NCI-H1048 (cell line): ENCODE results near the gene CIC.
A peak's percentile ranks its signal among the peaks of the same experiment; 100 is the strongest.

ENCODE experiments used
- DNase-seq: peaks from one replicate; lab custom pipeline; 2025; lab: John Stamatoyannopoulos, UW

CIC gene

GRCh38 chr19:42277821-42278451 is 8.9 kb downstream of the CIC start:
- DNase-seq: no peak

- no peak for DNase-seq
These were observed 9.6 kb downstream of the CIC start for GRCh38 chr19:42278452-42279154.

DNA sequence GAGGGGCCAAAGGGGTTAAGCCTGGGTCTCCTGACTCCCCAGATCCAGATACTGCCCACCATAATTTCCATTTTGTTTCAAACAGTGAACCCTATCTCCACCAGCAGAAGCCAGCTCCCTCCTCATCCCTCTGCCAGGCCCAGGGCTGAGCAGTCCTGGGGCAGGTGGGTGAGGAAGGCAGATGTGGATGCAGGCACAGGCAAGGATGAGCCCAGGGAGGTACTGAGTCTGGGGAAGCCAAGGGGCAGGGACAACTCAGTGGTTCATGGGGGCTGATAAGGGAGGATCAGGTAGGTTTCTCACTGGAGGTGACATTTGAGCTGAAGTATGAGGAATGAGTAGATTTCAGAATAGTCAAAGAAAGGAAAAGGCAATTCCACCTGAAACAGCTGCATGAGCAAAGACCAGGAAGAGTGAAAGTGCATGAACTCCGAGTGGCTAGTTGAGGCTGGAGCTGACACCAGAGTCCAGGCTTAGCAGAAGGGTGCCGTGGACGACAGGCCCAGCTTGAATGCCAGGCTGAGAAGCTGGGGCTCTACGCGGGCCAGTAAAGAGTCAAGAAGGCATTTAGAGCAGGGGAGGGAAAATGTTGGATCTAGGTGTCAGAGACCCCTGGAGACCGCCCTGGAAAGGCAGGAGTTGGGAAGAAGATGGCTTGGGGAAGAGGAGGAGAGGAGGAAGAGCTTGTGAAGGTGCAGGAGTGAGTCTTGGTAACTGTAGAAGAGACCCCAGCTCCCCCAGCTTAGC is 10.3 kb downstream of the CIC start:
- no peak for DNase-seq

- DNase-seq: peak; percentile 90
These were observed 11.1 kb downstream of the CIC start for GRCh38 chr19:42279902-42280814.

DNA sequence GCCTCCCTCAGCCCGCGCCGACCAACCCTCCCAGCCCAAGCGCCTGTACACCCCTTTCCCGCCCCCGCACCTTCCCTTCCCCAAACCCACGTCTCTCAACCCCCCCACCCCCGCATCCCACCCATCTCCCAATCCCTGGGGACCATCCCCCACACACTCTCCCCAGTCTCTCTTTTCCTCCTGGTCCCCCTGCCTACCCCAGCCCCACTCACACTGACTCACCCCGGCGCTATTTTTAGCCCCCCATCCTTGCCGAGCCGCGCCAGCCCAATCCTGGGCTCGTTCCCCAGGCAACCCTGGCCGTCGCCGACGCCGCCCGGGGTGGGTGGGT is 11.7 kb downstream of the CIC start:
- no peak for DNase-seq

DNA sequence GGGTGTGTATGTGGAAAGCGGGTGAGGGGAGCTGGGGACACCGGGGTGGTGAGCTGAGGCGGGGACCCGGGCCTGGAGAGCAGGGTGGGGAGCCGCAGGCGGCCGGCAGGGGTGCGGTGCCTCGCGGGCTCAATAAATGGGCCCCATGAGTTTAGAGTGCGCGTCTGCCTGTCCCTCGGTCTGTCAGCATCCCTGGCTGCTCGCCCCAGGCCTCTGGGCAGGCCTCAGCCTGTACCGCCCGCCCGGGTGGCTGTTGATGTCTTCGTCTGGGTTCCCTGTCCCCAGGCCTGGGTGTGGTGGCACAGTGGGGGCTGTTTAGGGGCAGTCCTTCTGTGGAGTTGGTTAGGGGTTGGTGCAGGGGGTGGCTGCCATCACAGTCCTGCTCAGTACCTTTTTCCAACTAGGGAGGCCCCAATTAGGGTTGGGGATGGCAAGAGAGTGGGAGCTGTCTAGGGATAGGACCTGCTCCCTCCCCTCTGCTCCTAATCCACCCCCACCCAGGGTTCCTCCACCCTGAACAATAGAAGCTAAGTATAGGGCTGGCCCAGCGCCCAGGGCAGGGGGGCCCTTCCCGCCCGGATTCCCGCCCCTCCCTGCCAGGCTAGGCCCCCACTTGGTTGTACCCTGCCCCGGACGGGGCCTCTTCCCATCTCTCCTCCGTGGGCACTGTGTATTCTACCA is 12.2 kb downstream of the CIC start:
- DNase-seq: peak; percentile 6

DNA sequence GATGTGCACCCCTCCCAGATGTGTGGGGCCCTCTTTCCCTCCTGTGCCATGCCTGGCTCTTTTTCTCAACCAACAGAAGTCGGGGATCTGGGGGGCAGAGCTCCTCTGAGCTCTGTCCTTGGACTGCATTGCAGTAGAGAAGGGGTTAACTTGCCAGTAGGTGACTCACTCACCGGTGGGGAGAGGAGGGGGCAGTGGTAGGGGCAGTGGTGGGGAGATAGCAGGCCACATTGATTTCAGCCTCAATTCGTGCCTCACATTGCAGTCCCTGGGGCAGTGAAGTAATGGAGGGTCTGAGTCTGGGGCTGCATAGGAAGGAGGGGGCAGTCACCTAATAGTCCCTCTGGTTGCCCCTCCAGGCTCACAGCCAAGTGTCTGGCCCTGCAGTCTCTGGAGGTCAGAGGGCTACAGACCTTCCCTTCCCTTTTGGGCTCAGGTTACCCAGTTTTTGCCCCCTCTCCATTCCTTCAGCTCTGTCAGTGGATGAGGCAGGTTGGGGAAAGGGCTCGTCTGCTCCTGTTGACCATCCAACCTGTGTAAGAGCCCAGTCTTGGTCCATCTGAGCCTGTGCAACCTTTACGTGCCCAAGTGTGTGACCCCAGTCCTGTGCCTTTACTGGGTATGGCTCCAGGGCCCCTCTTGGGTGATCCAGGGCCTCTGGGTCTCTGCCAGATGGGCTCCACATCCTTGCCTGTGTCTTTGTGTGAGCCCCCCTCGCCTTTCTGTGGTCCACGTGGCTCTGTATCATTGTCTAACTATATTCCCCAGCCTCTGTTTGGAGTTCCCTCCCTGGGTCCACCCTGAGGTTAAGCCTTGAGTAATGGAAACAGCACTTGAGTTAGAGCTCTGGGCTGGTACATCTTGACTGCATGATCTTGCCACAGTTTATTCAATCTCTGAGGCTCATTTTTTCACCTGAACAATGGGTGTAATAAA is 13.0 kb downstream of the CIC start:
- no peak for DNase-seq

GRCh38 chr19:42282819-42283187 is 13.8 kb downstream of the CIC start:
- DNase-seq: no peak

DNA sequence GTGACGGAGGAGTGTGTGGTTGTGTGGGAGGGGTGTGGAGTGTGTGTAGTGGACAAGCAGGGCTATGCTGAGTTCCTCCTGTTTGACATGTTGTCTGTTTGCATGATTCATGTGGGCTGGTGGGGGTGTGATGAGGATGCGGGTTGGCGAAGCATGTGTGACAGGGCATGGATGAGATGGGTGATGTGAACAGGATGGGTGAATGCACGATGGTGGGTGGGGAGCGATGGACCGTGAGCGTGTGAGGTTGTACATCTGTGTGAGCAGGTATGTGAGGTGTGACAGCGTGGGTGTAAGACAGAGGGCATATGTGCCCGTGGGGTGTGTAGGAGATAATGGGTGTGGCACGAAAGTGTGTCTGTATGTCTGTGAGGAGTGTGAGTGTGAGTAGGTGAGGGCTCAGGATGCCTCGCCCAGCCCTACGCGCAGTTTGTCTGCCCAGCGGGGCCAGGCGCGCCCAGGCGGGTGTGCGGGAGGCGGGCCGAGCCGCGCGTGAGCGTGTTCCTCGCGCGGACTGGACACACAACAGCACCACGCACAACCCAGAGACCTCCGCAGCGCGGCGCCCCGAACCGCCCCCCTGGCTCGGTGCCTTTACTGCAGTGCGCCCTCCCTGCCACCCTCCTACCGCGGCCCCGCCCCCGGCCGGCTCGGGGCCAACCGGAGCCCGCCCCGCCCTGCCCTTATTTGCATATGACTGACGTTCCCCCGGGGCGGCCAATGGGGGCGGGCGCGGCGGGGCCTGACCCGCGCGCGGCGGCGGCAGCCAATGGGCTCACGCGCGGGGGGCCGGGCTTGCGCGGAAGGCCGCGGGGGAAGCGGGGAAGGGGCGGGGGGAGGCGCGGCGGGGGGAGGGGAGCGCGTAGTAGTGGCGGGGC is 14.4 kb downstream of the CIC start:
- DNase-seq: peak; percentile 76

GRCh38 chr19:42284066-42284501 is 15.0 kb downstream of the CIC start:
- peak; percentile 72 for DNase-seq

DNA sequence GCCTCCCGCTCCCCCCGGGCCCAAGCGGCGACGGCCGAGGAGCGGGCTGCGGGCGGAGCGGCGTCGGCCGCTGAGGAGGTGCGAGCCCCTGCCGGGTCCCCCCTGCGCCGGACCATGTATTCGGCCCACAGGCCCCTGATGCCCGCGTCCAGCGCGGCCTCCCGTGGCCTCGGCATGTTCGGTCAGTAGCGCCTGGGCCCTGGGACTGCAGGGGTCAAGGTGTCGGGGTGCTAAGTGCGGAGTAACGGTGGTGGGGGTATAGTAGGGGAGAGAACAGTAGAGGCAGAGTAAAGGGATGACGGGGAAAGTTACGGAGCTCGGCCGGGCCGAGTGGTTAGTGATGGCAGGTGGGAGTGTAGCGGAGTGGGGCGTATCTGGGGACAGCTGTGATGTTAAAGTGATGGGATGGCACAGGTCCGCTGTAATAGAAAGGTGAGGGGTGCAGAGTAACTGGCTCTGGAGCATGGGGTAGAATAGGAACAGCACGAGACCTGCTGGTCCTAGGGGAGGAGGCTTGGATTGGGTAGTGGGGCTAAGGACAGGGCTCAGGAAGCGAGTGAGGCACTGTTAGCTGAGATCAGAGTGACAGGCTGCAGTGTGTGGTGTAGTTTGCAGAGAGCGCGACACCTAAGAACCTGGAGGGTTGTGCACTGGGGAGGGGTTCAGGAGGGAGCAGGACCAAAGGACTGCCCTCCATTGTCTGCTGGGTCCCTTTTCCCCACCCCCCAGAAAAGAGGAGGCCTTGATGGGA is 15.7 kb downstream of the CIC start:
- no peak for DNase-seq

- DNase-seq: no peak
These were observed 16.5 kb downstream of the CIC start for GRCh38 chr19:42285541-42285941.

DNA sequence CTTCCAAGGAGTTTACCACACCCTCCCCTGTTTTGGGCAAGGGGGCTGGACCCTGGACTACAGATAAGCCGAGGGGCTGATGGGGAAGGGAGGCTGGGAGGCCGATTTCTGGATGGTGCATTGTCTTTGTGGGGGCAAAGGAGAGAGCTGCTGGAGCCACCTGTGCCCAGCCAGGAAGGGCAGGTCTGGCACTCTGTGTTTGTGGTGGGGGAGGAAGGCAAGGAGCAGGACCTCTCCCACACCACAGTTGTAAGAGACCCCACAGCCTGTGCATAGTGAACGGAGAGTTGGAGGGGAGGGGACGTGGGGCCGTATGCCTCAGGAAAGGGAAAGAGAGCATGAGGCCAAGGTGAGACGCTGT is 16.9 kb downstream of the CIC start:
- no peak for DNase-seq

- DNase-seq: no peak
These were observed 17.4 kb downstream of the CIC start for GRCh38 chr19:42286349-42287016.

GRCh38 chr19:42287017-42287826 is 18.2 kb downstream of the CIC start:
- DNase-seq: no peak

- no peak for DNase-seq
These were observed 18.7 kb downstream of the CIC start for GRCh38 chr19:42287827-42288107.

GRCh38 chr19:42288387-42288786 is 19.3 kb downstream of the CIC start:
- no peak for DNase-seq
